KMS-11 (cell line): ENCODE measurements around the gene CX3CR1.

Experiments
- H2AFZ ChIP-seq: fragments of 200-600 bp; sonication (generic); 2 replicates; pipeline ENCODE4 v1.6.1; 2016; ENCODE audit warnings: antibody characterized with exemption, mixed run types, low read depth
- H3K27ac ChIP-seq: fragments of 200-600 bp; sonication (generic); 2 replicates; pipeline ENCODE4 v1.6.1; 2016; ENCODE audit warnings: mild to moderate bottlenecking, mixed run types
- H3K27me3 ChIP-seq: fragments of 200-600 bp; sonication (generic); 2 replicates; pipeline ENCODE4 v1.6.1; 2017; ENCODE audit warnings: mild to moderate bottlenecking, low read depth, mixed run types, moderate library complexity; ENCODE audit not compliant: insufficient read depth
- H3K36me3 ChIP-seq: fragments of 200-600 bp; sonication (generic); 2 replicates; pipeline ENCODE4 v1.6.1; 2017; ENCODE audit warnings: mild to moderate bottlenecking, mixed run types; ENCODE audit not compliant: insufficient read depth
- H3K4me1 ChIP-seq: fragments of 200-600 bp; sonication (generic); 2 replicates; pipeline ENCODE4 v1.6.1; 2016; ENCODE audit warnings: mild to moderate bottlenecking, low read depth, mixed run types; ENCODE audit not compliant: poor library complexity, severe bottlenecking
- H3K4me2 ChIP-seq: fragments of 200-600 bp; sonication (generic); 2 replicates; pipeline ENCODE4 v1.7.0; 2016; ENCODE audit warnings: mild to moderate bottlenecking, mixed run types
- H3K4me3 ChIP-seq: fragments of 200-600 bp; sonication (generic); IDR thresholded peaks from 2 replicates; pipeline ENCODE4 v1.6.1; 2017; ENCODE audit warnings: low read depth, low read length, mixed read lengths; ENCODE audit not compliant: insufficient read depth
- H3K79me2 ChIP-seq: fragments of 200-600 bp; sonication (generic); 2 replicates; pipeline ENCODE4 v1.6.1; 2016; ENCODE audit warnings: low read depth, mixed run types; ENCODE audit not compliant: insufficient read depth
- H3K9ac ChIP-seq: fragments of 200-600 bp; sonication (generic); 2 replicates; pipeline ENCODE4 v1.6.1; 2016; ENCODE audit warnings: mild to moderate bottlenecking, mixed run types
- H4K20me1 ChIP-seq: fragments of 200-600 bp; sonication (generic); 2 replicates; pipeline ENCODE4 v1.6.1; 2016; ENCODE audit warnings: mild to moderate bottlenecking, mixed run types; ENCODE audit not compliant: insufficient read depth
- TF ChIP-seq, protein P1 (sequence below): fragments of 200-600 bp; sonication (generic); conservative IDR thresholded peaks from 2 replicates; pipeline ENCODE4 v1.6.1; 2017; ENCODE audit warnings: low read depth, mild to moderate bottlenecking, antibody characterized with exemption, low read length, moderate library complexity, mixed read lengths

CX3CR1 gene

DNA sequence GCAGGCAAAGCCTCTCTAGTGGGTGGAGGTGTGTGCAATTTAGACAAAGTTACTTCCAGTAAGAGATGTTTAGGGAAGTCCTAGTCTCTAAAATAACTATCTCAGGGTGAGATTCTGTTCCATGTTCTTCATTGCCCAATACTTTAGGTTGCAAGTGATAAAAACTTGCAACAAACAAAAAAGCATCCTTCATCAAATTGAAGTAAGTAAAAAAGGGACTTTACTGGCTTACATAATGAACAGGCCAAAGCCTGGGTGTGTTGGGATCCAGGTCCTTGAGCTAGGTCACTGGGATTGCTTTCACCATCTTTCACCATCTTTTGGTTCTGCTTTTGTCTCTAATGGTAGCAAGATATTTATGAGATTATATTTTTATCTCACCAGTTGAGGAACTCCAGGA is 38.3 kb downstream of the CX3CR1 start:
- H3K36me3 ChIP-seq, result no peaks in the 10 kb centered on the region
- H2AFZ ChIP-seq, result no peak overlapping the region
- TF ChIP-seq, protein P1, sequence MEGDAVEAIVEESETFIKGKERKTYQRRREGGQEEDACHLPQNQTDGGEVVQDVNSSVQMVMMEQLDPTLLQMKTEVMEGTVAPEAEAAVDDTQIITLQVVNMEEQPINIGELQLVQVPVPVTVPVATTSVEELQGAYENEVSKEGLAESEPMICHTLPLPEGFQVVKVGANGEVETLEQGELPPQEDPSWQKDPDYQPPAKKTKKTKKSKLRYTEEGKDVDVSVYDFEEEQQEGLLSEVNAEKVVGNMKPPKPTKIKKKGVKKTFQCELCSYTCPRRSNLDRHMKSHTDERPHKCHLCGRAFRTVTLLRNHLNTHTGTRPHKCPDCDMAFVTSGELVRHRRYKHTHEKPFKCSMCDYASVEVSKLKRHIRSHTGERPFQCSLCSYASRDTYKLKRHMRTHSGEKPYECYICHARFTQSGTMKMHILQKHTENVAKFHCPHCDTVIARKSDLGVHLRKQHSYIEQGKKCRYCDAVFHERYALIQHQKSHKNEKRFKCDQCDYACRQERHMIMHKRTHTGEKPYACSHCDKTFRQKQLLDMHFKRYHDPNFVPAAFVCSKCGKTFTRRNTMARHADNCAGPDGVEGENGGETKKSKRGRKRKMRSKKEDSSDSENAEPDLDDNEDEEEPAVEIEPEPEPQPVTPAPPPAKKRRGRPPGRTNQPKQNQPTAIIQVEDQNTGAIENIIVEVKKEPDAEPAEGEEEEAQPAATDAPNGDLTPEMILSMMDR, result no peak
- no peaks in the 10 kb centered on the region for H3K4me1 ChIP-seq
- H4K20me1 ChIP-seq, result no peaks in the 10 kb centered on the region
- no peaks in the 10 kb centered on the region for H3K27me3 ChIP-seq
- H3K27ac ChIP-seq, result no peak overlapping the region
- H3K4me3 ChIP-seq, result no peak overlapping the region
- no peak overlapping the region for H3K4me2 ChIP-seq
- no peaks in the 10 kb centered on the region for H3K79me2 ChIP-seq
- H3K9ac ChIP-seq, result no peak overlapping the region

DNA sequence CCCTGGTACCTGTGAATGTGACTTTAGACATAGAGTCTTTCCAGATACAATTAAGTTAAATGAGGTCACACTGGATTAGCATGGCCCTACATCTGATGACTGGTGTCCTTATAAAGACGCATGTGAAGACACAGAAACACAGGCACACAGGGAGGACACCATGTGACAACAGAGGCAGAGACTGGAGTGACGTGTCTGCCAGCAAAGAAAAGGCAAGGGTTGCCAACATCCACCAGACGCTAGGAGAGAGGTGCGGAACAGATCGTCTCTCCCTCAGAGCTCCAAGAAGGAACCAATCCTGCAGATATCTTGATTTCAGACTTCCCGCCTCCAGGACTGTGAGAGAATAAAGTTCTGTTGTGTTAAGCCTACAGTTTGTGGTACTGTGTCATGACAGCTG is 42.8 kb downstream of the CX3CR1 start:
- no peaks in the 10 kb centered on the region for H3K27me3 ChIP-seq
- H4K20me1 ChIP-seq, result no peaks in the 10 kb centered on the region
- peaks cover 30% of the 10 kb centered on the region for H3K4me1 ChIP-seq
- no peaks in the 10 kb centered on the region for H3K79me2 ChIP-seq
- TF ChIP-seq, protein P1, result no peak
- H3K9ac ChIP-seq, result no peak overlapping the region
- no peak overlapping the region for H3K4me3 ChIP-seq
- H2AFZ ChIP-seq, result no peak overlapping the region
- H3K36me3 ChIP-seq, result no peaks in the 10 kb centered on the region
- H3K4me2 ChIP-seq, result no peak overlapping the region
- H3K27ac ChIP-seq, result no peak overlapping the region

DNA sequence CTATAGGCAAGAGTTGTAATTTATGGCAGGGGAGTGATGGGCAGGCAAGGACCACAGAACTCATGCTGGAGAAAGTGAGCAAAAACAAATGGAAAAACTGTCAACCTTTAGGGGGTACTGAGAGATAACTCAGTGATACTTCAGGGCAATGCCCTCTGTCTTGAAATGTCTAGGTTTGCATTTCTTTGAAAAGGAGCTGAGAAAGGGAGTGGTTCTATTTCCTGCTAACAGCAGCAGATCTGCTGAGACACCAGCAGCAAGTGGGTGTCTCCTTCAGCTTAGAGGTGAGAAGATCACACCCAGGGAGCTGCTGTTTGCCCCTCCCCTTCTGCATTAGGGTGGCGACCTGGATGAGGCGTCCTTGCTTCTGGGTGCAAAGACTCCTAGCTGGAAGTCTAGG is 45.2 kb downstream of the CX3CR1 start:
- no peaks in the 10 kb centered on the region for H4K20me1 ChIP-seq
- peaks cover 31% of the 10 kb centered on the region for H3K4me1 ChIP-seq
- H3K79me2 ChIP-seq, result no peaks in the 10 kb centered on the region
- H3K4me2 ChIP-seq, result peak overlapping the region; percentile 45
- no peak overlapping the region for H3K9ac ChIP-seq
- no peak overlapping the region for H3K27ac ChIP-seq
- TF ChIP-seq, protein P1, result no peak
- H2AFZ ChIP-seq, result peak overlapping the region; percentile 14; the same call in 1 of the 2 replicates
- H3K36me3 ChIP-seq, result no peaks in the 10 kb centered on the region
- no peak overlapping the region for H3K4me3 ChIP-seq
- no peaks in the 10 kb centered on the region for H3K27me3 ChIP-seq

DNA sequence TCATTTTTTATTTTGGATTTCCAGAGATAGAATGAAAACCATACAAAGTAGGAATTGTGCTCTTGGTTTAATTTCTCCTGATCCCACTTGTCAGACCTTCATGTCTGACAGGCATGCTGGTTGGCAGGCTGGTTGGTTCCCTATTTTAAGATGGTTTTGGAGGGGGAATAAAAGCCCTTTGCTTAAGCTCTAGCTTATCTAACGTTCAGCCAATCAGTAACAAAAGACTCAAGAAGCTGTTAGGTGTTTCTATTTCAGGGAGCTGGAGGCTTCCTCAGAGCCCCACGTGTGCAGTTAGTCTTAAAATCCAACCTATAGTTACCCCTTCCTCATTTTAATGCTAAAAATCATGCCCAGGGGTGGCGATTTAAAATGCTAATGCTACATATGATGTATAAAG is 47.0 kb downstream of the CX3CR1 start:
- no peak overlapping the region for H3K9ac ChIP-seq
- H3K4me3 ChIP-seq, result no peak overlapping the region
- peaks cover 31% of the 10 kb centered on the region for H3K4me1 ChIP-seq
- no peaks in the 10 kb centered on the region for H3K79me2 ChIP-seq
- TF ChIP-seq, protein P1, result no peak
- no peak overlapping the region for H3K27ac ChIP-seq
- no peaks in the 10 kb centered on the region for H3K27me3 ChIP-seq
- no peaks in the 10 kb centered on the region for H4K20me1 ChIP-seq
- no peak overlapping the region for H3K4me2 ChIP-seq
- H2AFZ ChIP-seq, result no peak overlapping the region
- no peaks in the 10 kb centered on the region for H3K36me3 ChIP-seq
